IMR-90 (cell line): ENCODE data around the gene KATNAL2. TPM values are rescaled to one million over a fixed set of nuclear protein-coding genes. Genes with fewer than 3 reads are reported as not detected.
"Not testable (repeated sequence)": the region's sequence is repeated elsewhere in the genome, so short reads cannot be mapped to it uniquely, and the experiment has no call there.

Experiments
- ATAC-seq: fragments of 200-7000 bp; cut with Tn5 transposase; 2 replicates; pipeline ENCODE4 v1.9.1; 2020; ENCODE audit warnings: low read depth, mild to moderate bottlenecking, moderate library complexity
- BruUV-seq: library from RNA; stranded (reverse); fragments of 400-500 nt; replicated peaks from 2 replicates; lab custom pipeline; 2021; lab: Mats Ljungman, UMichigan
- CTCF ChIA-PET: fragments of 300-600 bp; formaldehyde crosslinking; extraction: SDS; loops from one replicate; lab custom pipeline; 2021; ENCODE audit warnings: antibody characterized with exemption; lab: Yijun Ruan, JAX
- POLR2A ChIA-PET: fragments of 300-600 bp; sonication (Branson Sonifier 250); formaldehyde crosslinking; loops from one replicate; lab custom pipeline; 2022; ENCODE audit warnings: antibody characterized with exemption; ENCODE audit not compliant: unreplicated experiment; lab: Charles Lee
- DNase-seq: peaks from one replicate; pipeline ENCODE4 v3.0.0; 2013
- H2AFZ ChIP-seq: replicated peaks from 2 replicates; pipeline ENCODE3; 2013; ENCODE audit warnings: low read length, mild to moderate bottlenecking; ENCODE audit not compliant: poor library complexity
- H2AK5ac ChIP-seq: 2 replicates; pipeline ENCODE4 v1.6.1; 2013; ENCODE audit warnings: low read depth, low read length, inconsistent platforms
- H2AK9ac ChIP-seq: replicated peaks from 2 replicates; pipeline ENCODE3; 2013; ENCODE audit warnings: mild to moderate bottlenecking, low read depth, low read length, moderate library complexity; ENCODE audit not compliant: poor library complexity
- H2BK120ac ChIP-seq: 2 replicates; pipeline ENCODE4 v1.6.1; 2013; ENCODE audit warnings: low read depth, low read length, inconsistent platforms
- H2BK15ac ChIP-seq: 3 replicates; pipeline ENCODE4 v1.6.1; 2013; ENCODE audit warnings: low read depth, low read length, inconsistent platforms
- H2BK20ac ChIP-seq: 2 replicates; pipeline ENCODE4 v1.6.1; 2013; ENCODE audit warnings: low read depth, mild to moderate bottlenecking, inconsistent platforms, low read length, moderate library complexity
- H2BK5ac ChIP-seq: 2 replicates; pipeline ENCODE4 v1.6.1; 2013; ENCODE audit warnings: mild to moderate bottlenecking, low read depth, low read length, inconsistent platforms; ENCODE audit not compliant: poor library complexity, severe bottlenecking
- H3K14ac ChIP-seq: replicated peaks from 2 replicates; pipeline ENCODE4 v1.6.1; 2013; ENCODE audit warnings: low read depth, low read length, inconsistent platforms
- H3K18ac ChIP-seq: 2 replicates; pipeline ENCODE4 v1.6.1; 2013; ENCODE audit warnings: low read depth, low read length, control low read depth
- H3K23ac ChIP-seq: 2 replicates; pipeline ENCODE4 v1.6.1; 2013; ENCODE audit warnings: low read depth, low read length, inconsistent platforms
- H3K27ac ChIP-seq: 2 replicates; pipeline ENCODE4 v1.5.1; 2013; ENCODE audit warnings: mild to moderate bottlenecking, control low read depth, low read length; ENCODE audit not compliant: insufficient read depth
- H3K27me3 ChIP-seq: 2 replicates; pipeline ENCODE4 v1.6.1; 2013; ENCODE audit warnings: low read length; ENCODE audit not compliant: control insufficient read depth, insufficient read depth
- H3K36me3 ChIP-seq: 2 replicates; pipeline ENCODE4 v1.6.1; 2013; ENCODE audit warnings: low read length, mixed read lengths; ENCODE audit not compliant: control insufficient read depth, insufficient read depth
- H3K4ac ChIP-seq: 2 replicates; pipeline ENCODE4 v1.6.1; 2013; ENCODE audit warnings: low read depth, low read length, inconsistent platforms
- H3K4me1 ChIP-seq: 2 replicates; pipeline ENCODE4 v1.6.1; 2013; ENCODE audit warnings: low read length, mixed read lengths; ENCODE audit not compliant: control insufficient read depth, insufficient read depth
- H3K4me2 ChIP-seq: 2 replicates; pipeline ENCODE4 v1.6.1; 2013; ENCODE audit warnings: low read depth, mild to moderate bottlenecking, control low read depth, low read length, moderate library complexity
- H3K4me3 ChIP-seq: 2 replicates; pipeline ENCODE4 v1.5.1; 2013; ENCODE audit warnings: low read depth, mild to moderate bottlenecking, control low read depth, low read length, moderate library complexity; ENCODE audit not compliant: insufficient read depth
- H3K56ac ChIP-seq: 2 replicates; pipeline ENCODE4 v1.6.1; 2013; ENCODE audit warnings: low read length, inconsistent platforms; ENCODE audit not compliant: insufficient read depth; ENCODE audit errors: extremely low read depth
- H3K79me1 ChIP-seq, 2 experiments: 2 replicates each; pipeline ENCODE4 v1.6.1; 2013; ENCODE audit warnings: low read length in 2 of 2, inconsistent platforms in 1 of 2, low read depth in 1 of 2
- H3K9ac ChIP-seq: 2 replicates; pipeline ENCODE4 v1.6.1; 2013; ENCODE audit warnings: low read depth, low read length, control low read depth
- H3K9me1 ChIP-seq: 2 replicates; pipeline ENCODE4 v1.6.1; 2013; ENCODE audit warnings: low read length, inconsistent platforms; ENCODE audit not compliant: insufficient read depth
- H3K9me3 ChIP-seq: 2 replicates; pipeline ENCODE4 v1.6.1; 2013; ENCODE audit warnings: low read length; ENCODE audit not compliant: control insufficient read depth, insufficient read depth
- H4K20me1 ChIP-seq: 2 replicates; pipeline ENCODE4 v1.6.1; 2013; ENCODE audit warnings: low read length, inconsistent platforms; ENCODE audit not compliant: insufficient read depth
- H4K5ac ChIP-seq: 2 replicates; pipeline ENCODE4 v1.6.1; 2013; ENCODE audit warnings: mild to moderate bottlenecking, low read depth, low read length, control low read depth
- H4K8ac ChIP-seq, 2 experiments: 2 replicates each; pipeline ENCODE4 v1.6.1; 2013; ENCODE audit warnings: low read depth in 2 of 2, low read length in 2 of 2, control low read depth in 1 of 2, inconsistent platforms in 1 of 2
- H4K91ac ChIP-seq: 2 replicates; pipeline ENCODE4 v1.6.1; 2013; ENCODE audit warnings: low read depth, low read length, inconsistent platforms; ENCODE audit not compliant: insufficient read depth
- WGBS, 2 experiments: methylation state at CpG; one replicate each; pipeline versions ENCODE4 v1.1.5 to v1.1.7; 2013; ENCODE audit warnings: missing lambda C conversion rate in 2 of 2; ENCODE audit not compliant: insufficient read length in 1 of 2; ENCODE audit errors: extremely low coverage in 2 of 2; 5-methylcytosine and 5-hydroxymethylcytosine counted together
- dilution Hi-C: fragments of 300-500 bp; cut with HindIII; formaldehyde crosslinking; loops from one replicate; pipeline ENCODE4 v1.14.3; 2018; ENCODE audit warnings: low sequenced_read_pairs; ENCODE audit not compliant: unreplicated experiment
- in situ Hi-C: fragments of 300-500 bp; cut with MboI; formaldehyde crosslinking; loops from 3 replicates; pipeline ENCODE4 v1.14.3; 2019; ENCODE audit warnings: low sequenced_read_pairs, inconsistent platforms, mixed read lengths
- intact Hi-C: fragments of 100-400 bp; cut with micrococcal nuclease; formaldehyde crosslinking; loops from 2 replicates; pipeline ENCODE4 v1.10.0; 2022
- polyA plus RNA-seq, 3 experiments: library from polyadenylated mRNA; depleted of rRNA; stranded (reverse); fragments of >200 nt; gene quantifications; 2 replicates each; pipeline ENCODE4 v1.2.3, GENCODE V29; 2012; ENCODE audit warnings: low replicate concordance in 1 of 3
- total RNA-seq: library from RNA; depleted of rRNA; stranded (reverse); fragments of >200 nt; gene quantifications from 2 replicates; pipeline ENCODE4 v1.2.3, GENCODE V29; 2012

Gene KATNAL2
- total and polyA plus RNA-seq, 2 of the 4 experiments (the other 2 are of a cell fraction), result 0.90 to 2.3 TPM

GRCh38 chr18:47023769-47024465, 106.5 kb downstream of the KATNAL2 start:
- H2AFZ ChIP-seq, H4K5ac ChIP-seq, H4K20me1 ChIP-seq, H3K79me1 ChIP-seq, H3K4ac ChIP-seq, H2BK5ac ChIP-seq, H3K14ac ChIP-seq, BruUV-seq, H3K18ac ChIP-seq, H3K27ac ChIP-seq, dilution Hi-C loops, H4K8ac ChIP-seq, H3K9me3 ChIP-seq, CTCF ChIA-PET, H3K9me1 ChIP-seq, H2AK9ac ChIP-seq, H2BK20ac ChIP-seq, H3K9ac ChIP-seq, H3K56ac ChIP-seq, H2BK15ac ChIP-seq, intact Hi-C loops, H3K4me3 ChIP-seq, H3K23ac ChIP-seq, H2BK120ac ChIP-seq, H3K4me2 ChIP-seq, in situ Hi-C loops, H3K4me1 ChIP-seq, H3K27me3 ChIP-seq, H3K36me3 ChIP-seq, POLR2A ChIA-PET, H4K91ac ChIP-seq, H2AK5ac ChIP-seq, ATAC-seq, DNase-seq: not testable (repeated sequence)
- WGBS, 2 experiments, result no CpG with 5 or more reads among the region's 55 CpGs

GRCh38 chr18:47025557-47026174, 108.3 kb downstream of the KATNAL2 start:
- DNase-seq, H2BK15ac ChIP-seq, H2BK20ac ChIP-seq, H3K56ac ChIP-seq, H3K9me3 ChIP-seq, H2AFZ ChIP-seq, H3K9ac ChIP-seq, H3K4me1 ChIP-seq, H3K4me2 ChIP-seq, H3K27ac ChIP-seq, H4K20me1 ChIP-seq, H4K91ac ChIP-seq, H3K79me1 ChIP-seq, H4K8ac ChIP-seq, H3K14ac ChIP-seq, BruUV-seq, H2AK9ac ChIP-seq, dilution Hi-C loops, H2BK5ac ChIP-seq, H3K36me3 ChIP-seq, H2BK120ac ChIP-seq, H3K4ac ChIP-seq, H2AK5ac ChIP-seq, H3K18ac ChIP-seq, H4K5ac ChIP-seq, in situ Hi-C loops, H3K4me3 ChIP-seq, H3K27me3 ChIP-seq, CTCF ChIA-PET, POLR2A ChIA-PET, H3K9me1 ChIP-seq, H3K23ac ChIP-seq, intact Hi-C loops: not testable (repeated sequence)
- 77% methylated on average over 3 of the region's 17 CpGs; no CpG with 5 or more reads in 1 of the 2 experiments for WGBS, 2 experiments
- ATAC-seq, result peak; percentile 36; the same call in 1 of the 2 replicates
